ENCODE results near the gene CIBAR2.

Gene CIBAR2

DNA sequence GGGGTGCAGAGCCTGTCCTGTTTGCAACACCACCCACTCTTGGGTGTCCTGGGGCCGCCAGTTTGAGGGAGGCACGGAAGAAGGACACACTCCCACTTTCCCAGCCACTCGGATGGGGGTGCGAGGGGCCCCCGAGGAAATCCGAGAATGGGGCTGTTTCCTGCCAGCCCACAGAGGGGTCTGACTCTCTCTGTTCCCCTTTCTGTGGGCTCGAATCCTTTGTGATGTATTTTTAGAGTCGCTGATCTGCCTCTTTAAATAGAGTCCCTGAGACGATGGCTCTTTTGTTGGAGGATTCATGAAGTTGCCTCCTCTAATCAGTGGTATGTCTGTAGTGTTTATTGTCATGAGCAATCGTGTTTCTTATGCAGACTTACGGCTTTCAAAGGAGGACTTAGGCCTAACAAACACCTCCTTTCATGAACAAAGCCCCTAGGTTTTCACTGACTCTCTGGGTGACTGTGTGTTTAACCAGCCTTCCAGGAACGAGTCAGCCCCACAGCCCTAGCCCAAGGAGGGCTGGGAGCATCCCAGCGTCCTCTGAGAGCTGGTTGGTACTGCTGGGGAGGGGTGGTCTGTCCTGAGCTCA, 29.1 kb downstream of the CIBAR2 start:
- no peak for DNase-seq (ENCODE audit: low spot score)

- DNase-seq (ENCODE audit: low spot score), result no peak
These were observed 29.9 kb downstream of the CIBAR2 start for GRCh38 chr16:85082173-85083050.

- no peak for DNase-seq (ENCODE audit: low spot score)
These were observed 30.5 kb downstream of the CIBAR2 start for GRCh38 chr16:85081765-85082164.

GRCh38 chr16:85081038-85081437, 31.2 kb downstream of the CIBAR2 start:
- DNase-seq (ENCODE audit: low spot score), result no peak

DNA sequence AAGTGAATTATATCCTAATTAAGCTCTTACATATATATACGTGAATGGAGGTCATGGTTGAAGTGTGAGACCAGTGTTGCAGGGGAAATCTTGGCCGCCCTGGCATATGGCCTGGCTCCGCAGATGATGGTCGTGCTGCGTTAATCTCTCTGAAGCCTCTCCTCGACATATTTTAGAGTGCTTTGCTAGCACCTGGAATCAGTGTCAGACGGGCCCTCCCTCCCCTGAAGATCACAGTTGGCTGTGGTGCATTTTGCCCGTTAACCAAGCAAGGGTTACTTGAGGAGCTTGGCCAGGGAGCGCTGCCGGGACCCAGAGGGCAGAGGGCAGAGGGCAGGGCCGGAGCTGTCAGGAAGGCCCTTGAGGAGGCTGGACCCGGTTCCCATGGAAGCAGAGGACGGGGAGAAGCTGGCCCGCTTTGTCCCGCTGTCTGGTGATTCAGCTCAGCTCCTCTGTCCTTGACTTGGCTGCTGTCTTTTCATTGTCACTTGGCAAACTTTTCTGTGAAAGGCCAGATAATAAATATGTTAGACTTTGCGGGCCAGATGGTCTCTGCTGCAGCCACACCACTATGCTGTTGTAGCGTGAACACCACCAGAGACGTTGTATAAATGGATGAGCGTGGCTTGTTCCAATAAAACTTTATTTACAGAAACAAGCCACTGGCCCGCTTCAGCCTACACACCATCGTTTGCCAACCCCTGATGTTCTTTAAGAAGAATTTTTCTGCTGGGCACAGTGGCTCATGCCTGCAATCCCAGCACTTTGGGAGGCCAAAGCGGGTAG, 32.3 kb downstream of the CIBAR2 start:
- no peak for DNase-seq (ENCODE audit: low spot score)

DNA sequence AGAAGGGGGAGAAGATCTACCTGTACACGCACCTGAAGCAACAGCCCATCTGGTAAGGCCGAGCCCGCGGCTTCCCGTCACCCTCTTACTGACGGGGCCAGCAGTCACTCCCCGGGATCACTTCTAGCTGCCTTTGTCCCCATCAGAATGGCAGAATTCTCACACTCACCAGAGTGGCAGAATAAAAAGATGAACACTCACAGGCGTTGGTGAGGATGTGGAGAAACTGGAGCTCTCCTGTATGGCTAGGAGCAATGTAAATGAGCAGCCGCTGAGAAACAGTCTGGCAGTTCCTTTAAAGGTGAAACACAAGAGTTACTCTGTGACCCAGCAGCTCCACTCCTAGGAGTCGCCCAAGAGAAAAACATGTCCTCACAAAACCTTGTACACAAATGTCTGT, 33.3 kb downstream of the CIBAR2 start:
- no peak for DNase-seq (ENCODE audit: low spot score)

GRCh38 chr16:85078226-85078625, 34.0 kb downstream of the CIBAR2 start:
- no peak for DNase-seq (ENCODE audit: low spot score)

GRCh38 chr16:85077576-85078125, 34.6 kb downstream of the CIBAR2 start:
- DNase-seq (ENCODE audit: low spot score), result no peak

DNA sequence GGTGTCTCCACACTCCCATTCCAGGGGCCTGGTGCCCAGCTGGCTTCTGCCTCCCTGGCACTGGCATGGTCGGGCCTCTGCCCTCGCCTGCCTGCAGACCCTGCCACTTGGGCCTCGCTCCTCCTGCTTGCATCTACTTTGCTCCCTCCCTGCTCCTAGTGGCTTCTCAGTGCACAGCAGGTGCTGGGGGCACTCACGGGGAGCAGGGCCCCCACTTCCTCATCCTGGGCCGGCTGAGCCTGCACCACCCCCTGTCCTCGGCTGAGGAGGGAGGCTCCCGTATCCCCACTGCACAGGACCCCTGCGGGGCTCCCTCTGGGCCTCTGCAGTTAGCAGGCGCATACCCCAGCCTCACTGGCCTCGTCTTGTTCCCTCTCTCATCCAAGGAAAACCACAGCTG, 35.2 kb downstream of the CIBAR2 start:
- DNase-seq (ENCODE audit: low spot score), result no peak

DNA sequence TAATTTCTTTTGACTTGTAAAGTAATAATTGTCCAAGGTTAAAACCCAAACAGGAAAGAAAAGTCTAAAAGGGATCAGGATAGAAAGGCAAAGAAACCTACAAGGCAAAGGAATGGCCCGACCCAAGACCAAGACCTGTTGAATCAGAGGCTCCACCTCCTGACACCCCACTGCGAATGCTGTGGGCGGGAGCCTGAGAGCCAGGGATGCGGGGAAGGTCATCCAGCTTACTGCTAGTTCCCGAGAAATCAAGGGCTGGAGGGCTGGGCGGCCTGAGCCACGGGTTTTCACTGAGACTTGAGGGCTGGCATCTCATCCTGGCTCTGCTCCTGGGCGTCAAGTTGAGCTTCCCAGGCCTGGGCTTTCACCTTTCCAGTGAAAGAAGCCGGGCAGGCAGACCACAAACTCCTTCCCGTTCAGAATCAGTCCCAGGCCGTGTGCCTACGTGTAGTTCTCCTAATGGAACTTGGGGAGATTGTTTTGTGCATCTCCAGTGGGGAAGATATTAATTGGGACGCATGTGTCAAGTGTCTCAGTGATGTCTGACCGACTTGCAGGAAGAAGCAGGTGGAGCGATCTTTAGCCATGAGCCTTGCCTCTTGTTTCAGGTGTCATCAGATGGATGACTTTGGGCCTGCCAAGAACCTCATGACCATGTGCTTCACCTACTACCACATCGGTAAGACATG, 36.9 kb downstream of the CIBAR2 start:
- DNase-seq (ENCODE audit: low spot score), result no peak

GRCh38 chr16:85074225-85074914, 37.9 kb downstream of the CIBAR2 start:
- no peak for DNase-seq (ENCODE audit: low spot score)

- DNase-seq (ENCODE audit: low spot score), result no peak
These were observed 39.3 kb downstream of the CIBAR2 start for GRCh38 chr16:85072947-85073346.

- DNase-seq (ENCODE audit: low spot score), result no peak
These were observed 40.0 kb downstream of the CIBAR2 start for GRCh38 chr16:85072076-85072860.

DNA sequence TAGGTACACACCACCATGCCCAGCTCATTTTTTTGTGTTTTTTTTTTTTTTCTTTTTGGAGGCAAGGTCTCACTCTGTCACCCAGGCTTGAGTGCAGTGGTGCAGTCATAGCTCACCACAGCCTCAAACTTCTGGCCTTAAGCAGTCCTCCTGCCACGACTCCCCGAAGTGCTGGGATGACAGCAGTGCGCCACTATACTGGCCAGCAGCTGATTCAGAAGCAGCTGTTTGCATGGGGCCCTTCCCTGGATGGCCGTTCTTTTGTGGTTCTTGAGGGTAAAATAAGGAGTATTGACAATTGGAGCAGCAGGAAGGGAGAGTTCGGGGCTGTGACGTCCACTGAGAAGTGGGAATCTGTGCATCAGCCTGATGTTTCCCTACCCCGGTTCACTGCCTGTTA, 43.1 kb downstream of the CIBAR2 start:
- DNase-seq (ENCODE audit: low spot score), result no peak

- DNase-seq (ENCODE audit: low spot score), result no peak
These were observed 43.5 kb downstream of the CIBAR2 start for GRCh38 chr16:85068746-85069145.

DNA sequence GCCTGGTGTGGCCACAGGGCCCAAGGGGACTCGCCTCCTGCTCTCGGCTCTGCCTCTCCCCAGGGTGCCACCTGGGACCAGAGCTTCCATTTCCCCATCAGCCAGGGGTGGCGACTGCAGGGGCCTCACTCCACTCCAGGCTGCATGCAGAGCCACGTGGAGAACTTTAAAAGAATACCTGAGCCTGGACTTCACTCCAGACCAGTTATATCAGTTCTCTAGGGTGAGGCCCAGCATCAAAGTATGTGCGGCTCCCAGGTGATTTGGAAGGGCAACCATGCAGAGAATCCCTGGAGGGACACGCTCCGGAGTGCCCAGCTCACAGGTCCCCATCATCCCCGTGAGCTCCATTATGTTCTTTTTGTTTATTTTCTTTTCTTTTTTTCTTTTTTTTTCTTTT, 44.8 kb downstream of the CIBAR2 start:
- no peak for DNase-seq (ENCODE audit: low spot score)

GRCh38 chr16:85067024-85067423, 45.2 kb downstream of the CIBAR2 start:
- no peak for DNase-seq (ENCODE audit: low spot score)

- DNase-seq (ENCODE audit: low spot score), result no peak
These were observed 45.9 kb downstream of the CIBAR2 start for GRCh38 chr16:85066346-85066885.

- DNase-seq (ENCODE audit: low spot score), result no peak
These were observed 47.2 kb downstream of the CIBAR2 start for GRCh38 chr16:85065099-85065498.

DNA sequence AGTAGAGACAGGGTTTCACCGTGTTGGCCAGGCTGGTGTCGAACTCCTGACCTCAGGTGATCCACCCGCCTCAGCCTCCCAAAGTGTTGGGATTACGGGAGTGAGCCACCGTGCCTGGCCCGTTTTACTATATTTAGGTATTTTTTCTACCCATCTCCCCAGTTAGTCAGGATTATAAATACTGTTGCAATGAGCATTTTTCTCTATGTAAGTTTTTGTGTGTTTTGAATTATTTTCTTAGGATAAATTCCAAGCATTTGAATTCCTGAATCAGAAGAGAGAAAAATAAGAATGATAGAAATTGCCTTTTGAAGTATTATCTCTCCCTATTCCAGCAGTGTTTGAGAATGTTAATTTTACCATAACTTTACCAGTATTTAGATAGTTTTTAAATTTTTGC, 48.1 kb downstream of the CIBAR2 start:
- no peak for DNase-seq (ENCODE audit: low spot score)
